ENCODE measurements around the gene TMEM143.
"Not testable (repeated sequence)": the region's sequence is repeated elsewhere in the genome, so short reads cannot be mapped to it uniquely, and the experiment has no call there.

Gene TMEM143

GRCh38 chr19:48330012-48330681, 33.6 kb downstream of the TMEM143 start:
- peak; percentile 88 for DNase-seq (ENCODE audit: low spot score)

DNA sequence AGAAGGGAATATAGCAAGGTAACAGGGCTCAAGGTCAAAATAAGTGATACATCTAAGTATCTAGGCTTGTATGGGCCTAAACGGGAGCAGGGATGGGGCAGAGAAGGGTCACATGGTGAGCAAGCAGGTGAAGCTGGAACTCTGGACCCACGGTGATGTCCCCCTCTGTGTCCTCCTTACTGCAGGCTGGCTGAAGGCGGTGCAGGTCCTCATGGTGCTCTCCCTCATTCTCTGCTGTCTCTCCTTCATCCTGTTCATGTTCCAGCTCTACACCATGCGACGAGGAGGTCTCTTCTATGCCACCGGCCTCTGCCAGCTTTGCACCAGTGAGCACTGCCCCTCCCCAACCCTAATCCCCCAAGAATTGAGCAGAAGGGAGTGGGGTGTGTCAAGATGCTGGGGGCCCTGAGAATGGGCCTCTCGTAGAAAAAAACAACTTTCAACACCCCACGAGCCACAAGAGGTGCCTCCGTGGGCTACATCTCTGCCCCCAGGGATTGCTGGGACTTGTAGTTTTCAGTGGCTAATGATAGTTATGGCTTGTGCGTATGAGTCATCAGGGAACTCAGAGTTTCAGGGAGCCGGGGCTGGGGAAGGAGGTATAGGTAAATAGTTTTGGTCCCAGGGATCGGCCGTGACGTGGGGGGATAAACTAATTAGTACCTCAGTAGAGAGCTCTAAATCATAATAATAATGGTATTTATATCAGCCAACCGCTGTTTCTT, 34.4 kb downstream of the TMEM143 start:
- no peak for DNase-seq (ENCODE audit: low spot score)

DNA sequence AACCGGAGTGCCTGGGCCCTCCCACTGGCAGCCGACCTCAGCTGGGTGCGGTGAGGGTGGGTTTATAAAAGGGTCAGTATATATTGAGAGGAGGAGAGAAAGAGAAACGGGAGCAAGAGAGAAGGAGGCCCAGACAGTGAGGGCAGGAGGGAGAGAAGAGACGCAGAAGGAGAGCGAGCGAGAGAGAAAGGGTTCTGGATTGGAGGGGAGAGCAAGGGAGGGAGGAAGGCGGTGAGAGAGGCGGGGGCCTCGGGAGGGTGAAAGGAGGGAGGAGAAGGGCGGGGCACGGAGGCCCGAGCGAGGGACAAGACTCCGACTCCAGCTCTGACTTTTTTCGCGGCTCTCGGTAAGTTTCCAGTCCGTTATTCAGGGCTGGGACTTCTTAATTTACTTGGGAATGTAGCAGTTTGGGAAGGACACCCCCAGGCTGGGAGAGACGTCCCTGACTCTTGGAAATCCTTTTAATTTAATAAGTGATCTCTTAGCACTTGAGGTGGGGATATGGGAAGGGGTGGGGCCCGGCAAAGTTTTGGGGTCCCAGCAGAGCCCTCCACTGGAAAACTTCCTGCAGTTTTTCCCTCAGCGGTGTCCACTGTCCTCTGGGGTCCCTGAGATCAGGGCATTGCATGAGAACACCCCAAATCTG, 38.4 kb downstream of the TMEM143 start, which contains the start of gene EMP3:
TSS of gene EMP3 (plus strand) at position 288 of the 646 bp plus-strand sequence. CDS start 1,293 bp downstream, outside the sequence.
- DNase-seq (ENCODE audit: low spot score): peak; percentile 57

- peak; percentile 86 for DNase-seq (ENCODE audit: low spot score)
These were observed 41.8 kb downstream of the TMEM143 start for GRCh38 chr19:48321622-48322591.

GRCh38 chr19:48321372-48321621, 42.4 kb downstream of the TMEM143 start:
- peak; percentile 88 for DNase-seq (ENCODE audit: low spot score)

GRCh38 chr19:48319647-48320541, 43.8 kb downstream of the TMEM143 start:
- DNase-seq (ENCODE audit: low spot score): peak; percentile 58

DNA sequence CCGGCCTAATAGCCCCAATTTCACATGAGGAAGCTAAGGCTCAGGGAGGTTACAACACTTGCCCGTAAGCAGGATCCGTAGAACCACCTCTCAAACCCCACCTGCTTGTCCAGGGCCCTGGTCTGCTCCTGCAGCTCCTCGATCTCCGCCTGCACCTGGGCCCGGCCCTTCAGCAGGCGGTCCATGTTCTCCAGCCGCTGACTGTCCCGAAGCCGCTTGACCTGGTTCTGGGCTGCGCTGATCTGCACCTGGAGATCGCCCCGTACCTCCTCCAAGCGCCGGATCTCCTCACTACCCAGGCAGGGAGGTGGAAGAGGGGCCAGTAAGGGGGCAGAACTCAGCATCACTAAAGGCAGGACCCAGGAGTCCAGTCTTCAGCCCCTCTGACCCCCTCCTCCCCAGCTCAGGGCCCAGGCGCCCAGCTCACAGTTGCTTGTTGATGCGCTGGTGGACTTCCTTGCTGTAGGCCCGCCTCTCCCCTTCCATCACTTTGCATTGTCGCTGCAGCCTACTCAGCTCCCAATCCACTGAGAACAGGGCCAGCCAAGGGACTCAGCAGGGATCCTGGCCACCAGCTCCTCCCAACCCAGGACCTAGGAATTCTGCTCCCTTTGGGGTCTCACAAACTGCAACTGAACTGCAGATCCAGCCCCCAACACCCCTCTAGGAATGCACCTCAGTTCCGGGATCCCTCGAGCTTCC, 45.3 kb downstream of the TMEM143 start:
- DNase-seq (ENCODE audit: low spot score): no peak

DNA sequence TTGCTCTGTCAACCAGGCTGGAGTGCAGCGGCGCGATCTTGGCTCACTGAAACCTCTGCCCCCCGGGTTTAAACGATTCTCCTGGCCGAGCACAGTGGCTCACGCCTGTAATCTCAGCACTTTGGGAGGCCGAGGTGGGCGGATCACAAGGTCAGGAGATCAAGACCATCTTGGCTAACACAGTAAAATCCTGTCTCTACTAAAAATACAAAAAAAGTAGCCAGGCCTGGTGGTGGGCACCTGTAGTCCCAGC, 46.1 kb downstream of the TMEM143 start:
- DNase-seq (ENCODE audit: low spot score): not testable (repeated sequence)

GRCh38 chr19:48315712-48316111, 48.0 kb downstream of the TMEM143 start:
- DNase-seq (ENCODE audit: low spot score): no peak

- DNase-seq (ENCODE audit: low spot score): no peak
These were observed 52.4 kb downstream of the TMEM143 start for GRCh38 chr19:48311384-48311783.

GRCh38 chr19:48310227-48310626, 53.5 kb downstream of the TMEM143 start:
- DNase-seq (ENCODE audit: low spot score): no peak

- DNase-seq (ENCODE audit: low spot score): not testable (repeated sequence)
These were observed 54.0 kb downstream of the TMEM143 start for GRCh38 chr19:48309731-48310130.

DNA sequence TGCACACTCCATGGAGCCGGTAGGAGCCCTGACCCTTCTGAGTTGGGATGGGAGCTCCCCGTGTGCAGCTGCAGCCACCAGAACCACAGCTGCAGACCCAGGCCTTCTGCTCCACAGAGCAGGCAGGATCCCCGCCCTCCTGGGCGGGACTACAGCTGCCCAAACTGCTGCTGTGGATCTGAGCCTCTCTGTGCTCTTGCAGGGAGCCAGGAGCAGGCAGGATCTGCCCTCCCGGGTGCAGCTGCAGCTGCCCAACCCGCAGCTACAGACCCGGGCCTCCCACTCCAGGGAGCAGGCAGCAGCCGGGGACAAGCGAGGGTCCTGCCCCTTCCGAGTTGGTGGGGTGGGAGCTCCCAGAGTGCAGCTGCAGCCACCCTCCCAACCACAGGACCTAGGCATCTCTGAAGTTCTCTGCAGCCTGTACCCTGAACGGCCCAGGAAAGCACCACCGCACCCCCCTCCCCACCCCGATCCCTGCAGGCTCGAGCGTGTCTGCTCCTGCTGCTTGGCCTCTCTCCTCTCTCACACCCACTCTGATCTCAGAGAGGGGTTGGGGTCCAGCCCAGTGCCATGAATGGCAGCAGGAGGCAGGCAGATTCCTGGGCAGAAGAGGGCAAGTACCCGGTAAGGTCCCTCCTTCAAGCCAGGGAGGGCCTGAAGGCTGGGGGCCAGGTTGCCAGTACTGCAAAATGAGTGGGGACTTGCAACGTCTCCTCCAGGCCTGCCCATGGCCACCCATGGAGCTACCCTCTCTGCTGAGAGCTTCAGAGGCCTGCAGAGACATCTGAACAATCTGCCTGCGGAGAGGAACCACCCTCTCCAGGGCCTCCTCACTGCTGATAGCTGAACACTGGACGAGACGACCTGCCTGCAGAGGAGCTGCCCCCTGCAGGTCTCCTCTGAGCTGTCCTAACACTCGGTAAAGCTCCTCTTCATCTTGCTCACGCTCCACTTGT, 54.8 kb downstream of the TMEM143 start:
- DNase-seq (ENCODE audit: low spot score): peak; percentile 61

GRCh38 chr19:48303866-48304265, 59.9 kb downstream of the TMEM143 start:
- DNase-seq (ENCODE audit: low spot score): no peak

GRCh38 chr19:48303367-48303766, 60.4 kb downstream of the TMEM143 start:
- no peak for DNase-seq (ENCODE audit: low spot score)

DNA sequence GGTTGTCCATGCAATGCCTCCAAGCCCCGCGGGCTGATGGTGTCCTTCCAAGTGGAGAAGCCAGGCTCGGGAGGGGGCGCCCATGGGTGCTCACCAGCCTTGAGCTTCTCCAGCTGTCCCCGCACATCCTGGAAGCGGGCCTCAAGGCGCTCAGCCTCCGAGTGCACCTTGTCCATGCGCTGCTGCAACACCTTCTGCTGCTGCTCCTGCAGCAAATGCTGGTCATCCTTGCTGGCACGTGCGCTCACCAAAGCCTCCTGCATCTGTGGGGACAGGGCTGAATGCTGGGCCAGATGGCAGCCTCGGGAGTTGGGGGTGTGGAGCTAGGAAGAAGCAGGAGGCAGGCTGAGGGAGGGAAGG, 61.2 kb downstream of the TMEM143 start:
- no peak for DNase-seq (ENCODE audit: low spot score)

DNA sequence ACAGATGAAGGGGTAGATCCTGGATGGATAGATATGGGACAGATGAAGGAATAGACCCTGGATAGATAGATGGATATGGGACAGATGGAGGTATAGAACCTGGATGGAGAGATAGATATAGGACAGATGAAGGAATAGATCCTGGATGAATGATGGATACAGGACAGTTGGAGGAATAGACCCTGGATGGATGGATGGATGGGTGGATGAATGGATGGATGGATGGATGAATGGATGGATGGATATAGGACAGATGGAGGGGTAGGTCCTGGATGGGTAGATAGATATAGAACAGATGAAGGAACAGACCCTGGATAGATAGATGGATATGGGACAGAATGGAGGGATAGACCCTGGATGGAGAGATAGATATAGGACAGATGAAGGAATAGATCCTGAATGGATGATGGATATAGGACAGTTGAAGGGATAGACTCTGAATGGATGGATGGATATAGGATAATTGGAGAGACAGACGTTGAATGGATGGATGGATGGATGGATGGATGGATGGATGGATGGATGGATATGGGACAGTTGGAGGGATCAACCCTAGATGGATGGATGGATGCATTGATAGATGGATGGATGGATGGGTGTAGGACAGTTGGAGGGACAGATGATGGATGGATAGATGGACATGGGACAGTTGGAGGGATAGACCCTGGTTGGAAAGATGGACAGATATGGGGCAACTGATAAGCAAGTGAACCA, 61.7 kb downstream of the TMEM143 start:
- DNase-seq (ENCODE audit: low spot score): no peak

DNA sequence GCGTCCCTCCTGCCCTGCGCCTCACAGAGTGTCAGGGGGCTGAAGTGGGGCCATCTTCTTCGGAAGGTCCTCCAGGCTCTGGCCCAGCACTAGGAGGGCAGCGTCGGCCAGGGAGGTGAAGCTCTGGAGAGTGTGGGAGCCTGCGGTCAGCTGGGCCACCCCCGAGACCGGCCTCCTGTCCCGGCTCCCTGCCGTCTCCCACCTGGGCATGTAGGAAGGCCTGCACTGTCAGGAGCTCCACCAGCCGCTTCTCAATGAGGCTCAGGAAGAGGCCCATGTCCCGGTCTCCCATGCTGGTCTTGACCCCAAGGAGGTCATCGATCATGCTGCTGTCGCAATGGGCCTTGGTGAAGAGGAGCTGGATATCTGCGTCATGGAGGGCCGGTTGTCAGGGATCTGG, 65.8 kb downstream of the TMEM143 start:
- no peak for DNase-seq (ENCODE audit: low spot score)
